GM12878 (cell line): ENCODE measurements around the gene APLP2.

Source experiments
- CTCF ChIP-seq, 3 experiments: IDR thresholded peaks in 2 of 3; conservative IDR thresholded peaks in 1 of 3; 2 replicates each; pipeline ENCODE4 v1.5.1; 2011; ENCODE audit warnings: low read depth in 3 of 3, low read length in 3 of 3, mild to moderate bottlenecking in 3 of 3, control low read depth in 2 of 3, moderate library complexity in 2 of 3, inconsistent platforms in 1 of 3, mixed read lengths in 1 of 3; ENCODE audit not compliant: control insufficient read depth in 2 of 3, insufficient read depth in 1 of 3; ENCODE audit errors: extremely low read depth in 1 of 3
- RFX5 ChIP-seq: IDR thresholded peaks from 2 replicates; pipeline ENCODE4 v1.6.1; 2011; ENCODE audit warnings: low read depth, low read length, improper control_type of control experiment
- TARDBP ChIP-seq: IDR thresholded peaks from 2 replicates; pipeline ENCODE4 v1.6.1; 2016; ENCODE audit warnings: borderline replicate concordance

DNA sequence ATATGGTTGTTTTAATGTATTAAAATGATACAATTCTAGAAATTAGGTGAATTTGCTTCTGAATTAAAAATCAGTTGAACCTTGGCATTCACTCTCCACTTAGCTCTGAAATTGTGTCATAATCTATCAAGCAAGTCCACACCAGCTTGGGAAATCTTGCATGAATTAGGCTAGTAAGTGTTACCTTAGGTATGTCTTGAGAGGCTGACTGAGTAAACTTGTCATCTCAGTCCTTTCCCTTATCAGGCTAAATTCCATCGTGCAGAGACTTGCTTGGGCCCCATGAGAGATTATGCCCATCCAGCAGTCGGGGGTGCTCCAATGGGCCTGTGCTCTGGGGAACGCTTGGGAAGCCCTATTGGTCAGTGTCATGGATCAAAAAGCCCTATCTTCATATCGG lies 55.9 kb downstream of the APLP2 start:
- TF ChIP-seq CTCF (IDR thresholded peaks at IDR 0.05 in 2 of 3, conservative IDR thresholded peaks at IDR 0.05 in 1 of 3; ENCODE audit: control insufficient read depth in 2 of 3, extremely low read depth in 1 of 3, insufficient read depth in 1 of 3, low read depth in 3 of 3, low read length in 3 of 3) (no peak), TARDBP (no peak), RFX5 (no peak)
